ENCODE results near the gene HPDL.

Gene HPDL

GRCh38 chr1:45299296-45299695, 27.4 kb upstream of the HPDL start:
- TF ChIP-seq CTCF (IDR thresholded peaks at IDR 0.05; ENCODE audit: low read depth, low read length), result no peak
- DNase-seq, result no peak

GRCh38 chr1:45299981-45300668, 26.6 kb upstream of the HPDL start:
- Histone ChIP-seq H3K36me3 (no peaks in the 10 kb centered on the region), H3K4me3 (ENCODE audit: low read depth, low read length) (no peak overlapping the region), H3K27me3 (ENCODE audit: insufficient read depth, low read depth, severe bottlenecking) (no peaks in the 10 kb centered on the region), H3K27ac (no peak overlapping the region), H3K9me3 (ENCODE audit: severe bottlenecking) (no peaks in the 10 kb centered on the region)
- peak; percentile 71 for TF ChIP-seq CTCF (IDR thresholded peaks at IDR 0.05; ENCODE audit: low read depth, low read length)
- DNase-seq, result peak; percentile 59

More at GRCh38 chr1:45299296-45299695, 27.4 kb upstream of the HPDL start:
- Histone ChIP-seq H3K27ac (no peak overlapping the region), H3K36me3 (no peaks in the 10 kb centered on the region), H3K4me3 (ENCODE audit: low read depth, low read length) (no peak overlapping the region), H3K27me3 (ENCODE audit: insufficient read depth, low read depth, severe bottlenecking) (no peaks in the 10 kb centered on the region), H3K9me3 (ENCODE audit: severe bottlenecking) (no peaks in the 10 kb centered on the region)

- H3K27ac ChIP-seq, result no peak overlapping the region
- no peaks in the 10 kb centered on the region for H3K9me3 ChIP-seq (ENCODE audit: severe bottlenecking)
- no peak overlapping the region for H3K4me3 ChIP-seq (ENCODE audit: low read depth, low read length)
- H3K36me3 ChIP-seq, result no peaks in the 10 kb centered on the region
- DNase-seq, result no peak
- H3K27me3 ChIP-seq (ENCODE audit: insufficient read depth, low read depth, severe bottlenecking), result no peaks in the 10 kb centered on the region
- no peak for TF ChIP-seq CTCF (IDR thresholded peaks at IDR 0.05; ENCODE audit: low read depth, low read length)
These were observed 26.1 kb upstream of the HPDL start for GRCh38 chr1:45300669-45300997.

- Histone ChIP-seq H3K9me3 (ENCODE audit: severe bottlenecking) (no peaks in the 10 kb centered on the region), H3K27me3 (ENCODE audit: insufficient read depth, low read depth, severe bottlenecking) (no peaks in the 10 kb centered on the region), H3K27ac (peak overlapping the region; percentile 81), H3K36me3 (no peaks in the 10 kb centered on the region), H3K4me3 (ENCODE audit: low read depth, low read length) (peak overlapping the region; percentile 77)
- DNase-seq, result no peak
- TF ChIP-seq CTCF (IDR thresholded peaks at IDR 0.05; ENCODE audit: low read depth, low read length), result no peak
These were observed 24.1 kb upstream of the HPDL start for GRCh38 chr1:45302505-45303150.

GRCh38 chr1:45303520-45304310, 23.0 kb upstream of the HPDL start:
- no peaks in the 10 kb centered on the region for H3K9me3 ChIP-seq (ENCODE audit: severe bottlenecking)
- TF ChIP-seq CTCF (IDR thresholded peaks at IDR 0.05; ENCODE audit: low read depth, low read length), result peak; percentile 85
- no peaks in the 10 kb centered on the region for H3K27me3 ChIP-seq (ENCODE audit: insufficient read depth, low read depth, severe bottlenecking)
- no peaks in the 10 kb centered on the region for H3K36me3 ChIP-seq
- peak overlapping the region; percentile 77 for H3K4me3 ChIP-seq (ENCODE audit: low read depth, low read length)
- peak; percentile 98 for DNase-seq
- peak overlapping the region; percentile 86 for H3K27ac ChIP-seq

All from WERI-Rb-1 (cell line).